Fibroblast of lung (primary cell): ENCODE results near the gene ZBTB1. TPM values are rescaled to one million over a fixed set of nuclear protein-coding genes. Genes with fewer than 3 reads are reported as not detected.
"Not testable (repeated sequence)": the region's sequence is repeated elsewhere in the genome, so short reads cannot be mapped to it uniquely, and the experiment has no call there.

Experiments
- DNase-seq, 2 donors: peaks; one replicate each; pipeline versions ENCODE4 v3.0.0 to v3.0.0-alpha.2; 2010; ENCODE audit warnings: low read depth in 2 of 2
- H2AFZ ChIP-seq: 2 replicates; pipeline ENCODE4 v1.5.1; 2012; ENCODE audit warnings: low read length, control low read depth, inconsistent platforms
- H3K27ac ChIP-seq: 2 replicates; pipeline ENCODE4 v1.5.1; 2011; ENCODE audit warnings: low read length, control low read depth; ENCODE audit not compliant: insufficient read depth
- H3K27me3 ChIP-seq: 2 replicates; pipeline ENCODE4 v1.5.1; 2011; ENCODE audit warnings: mild to moderate bottlenecking, low read length; ENCODE audit not compliant: control insufficient read depth, insufficient read depth
- H3K36me3 ChIP-seq: 2 replicates; pipeline ENCODE4 v1.5.1; 2011; ENCODE audit warnings: low read length; ENCODE audit not compliant: control insufficient read depth, insufficient read depth
- H3K4me1 ChIP-seq: 2 replicates; pipeline ENCODE4 v1.5.1; 2011; ENCODE audit warnings: low read length; ENCODE audit not compliant: control insufficient read depth, insufficient read depth; ENCODE audit errors: extremely low read depth
- H3K4me2 ChIP-seq: 2 replicates; pipeline ENCODE4 v1.5.1; 2011; ENCODE audit warnings: low read length, control low read depth; ENCODE audit not compliant: insufficient read depth; ENCODE audit errors: extremely low read depth
- H3K4me3 ChIP-seq, 4 experiments: fragments of 200-600 bp in 1 of 4; sonication (generic) in 1 of 4; replicated peaks in 1 of 4; 2 replicates each; pipeline ENCODE4 v1.5.1; 2011 to 2016; ENCODE audit warnings: low read length in 4 of 4, low read depth in 3 of 4, mild to moderate bottlenecking in 3 of 4, control low read depth in 2 of 4, inconsistent platforms in 1 of 4, mixed read lengths in 1 of 4; ENCODE audit not compliant: insufficient read depth in 1 of 4; ENCODE audit errors: control extremely low read depth in 1 of 4
- H3K79me2 ChIP-seq: 2 replicates; pipeline ENCODE4 v1.5.1; 2012; ENCODE audit warnings: mild to moderate bottlenecking, low read length, inconsistent platforms; ENCODE audit not compliant: control insufficient read depth, insufficient read depth
- H3K9ac ChIP-seq: 2 replicates; pipeline ENCODE4 v1.5.1; 2011; ENCODE audit warnings: mild to moderate bottlenecking, low read length, control low read depth; ENCODE audit not compliant: insufficient read depth
- H3K9me3 ChIP-seq: 2 replicates; pipeline ENCODE4 v1.5.1; 2012; ENCODE audit warnings: low read depth, low read length; ENCODE audit not compliant: control insufficient read depth, insufficient read depth
- H4K20me1 ChIP-seq: 2 replicates; pipeline ENCODE4 v1.5.1; 2011; ENCODE audit warnings: low read length; ENCODE audit not compliant: control insufficient read depth, insufficient read depth; ENCODE audit errors: extremely low read depth
- EZH2 ChIP-seq: IDR thresholded peaks from 2 replicates; pipeline ENCODE4 v1.5.1; 2012; ENCODE audit warnings: low read length, control low read depth, mild to moderate bottlenecking; ENCODE audit errors: missing control alignments
- polyA plus RNA-seq, 2 donors: library from polyadenylated mRNA; depleted of rRNA in 1 of 2; stranded (reverse) in 1 of 2; unstranded in 1 of 2; fragments of >200 nt; gene quantifications; 2 replicates each; pipeline ENCODE4 v1.2.1, GENCODE V29; 2011 to 2012; ENCODE audit warnings: missing spikeins in 1 of 2
- total RNA-seq: library from RNA; depleted of rRNA; stranded (reverse); fragments of >200 nt; gene quantifications from 2 replicates; pipeline ENCODE4 v1.2.1, GENCODE V29; 2014
- TF ChIP-seq, protein P1 (sequence below), 2 donors: IDR thresholded peaks in 1 of 2; conservative IDR thresholded peaks in 1 of 2; 1 replicate in 1 of 2; 2 replicates in 1 of 2; pipeline ENCODE4 v1.5.1; 2011 to 2012; ENCODE audit warnings: low read length in 2 of 2, control low read depth in 1 of 2, inconsistent platforms in 1 of 2, low read depth in 1 of 2, mild to moderate bottlenecking in 1 of 2

The ZBTB1 gene
- total and polyA plus RNA-seq, 2 donors (not counting 1 experiment from before 2014, with no cell fraction given) = 39.1 to 40.5 TPM

DNA sequence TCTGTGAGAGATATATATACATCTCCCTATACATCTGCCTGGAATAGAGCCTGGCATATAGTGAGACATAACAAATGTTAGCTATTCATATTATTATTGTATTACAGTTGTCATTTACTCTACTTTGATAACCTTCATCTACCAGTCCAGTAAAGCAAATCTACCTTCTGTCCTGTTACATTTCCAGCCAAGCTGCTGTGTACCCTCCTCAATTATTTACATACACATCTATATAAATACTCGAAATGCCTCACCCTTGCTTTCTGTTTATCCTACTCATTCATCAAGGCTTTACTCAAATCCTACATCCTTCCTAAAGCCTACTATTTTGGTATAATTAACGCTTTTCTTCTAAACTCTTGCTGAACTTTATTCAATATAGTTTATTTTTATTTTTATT is 8.7 kb downstream of the ZBTB1 start:
- Histone ChIP-seq H3K4me3 (no peak overlapping the region), H3K36me3 (no peaks in the 10 kb centered on the region), H3K9me3 (no peaks in the 10 kb centered on the region), H3K79me2 (peaks cover 91% of the 10 kb centered on the region), H3K9ac (no peak overlapping the region), H3K27me3 (no peaks in the 10 kb centered on the region), H3K4me1 (no peaks in the 10 kb centered on the region), H3K4me2 (no peak overlapping the region), H4K20me1 (peaks cover 8% of the 10 kb centered on the region), H3K27ac (no peak overlapping the region), H2AFZ (no peak overlapping the region)
- DNase-seq = no peak
- TF ChIP-seq, protein P1, sequence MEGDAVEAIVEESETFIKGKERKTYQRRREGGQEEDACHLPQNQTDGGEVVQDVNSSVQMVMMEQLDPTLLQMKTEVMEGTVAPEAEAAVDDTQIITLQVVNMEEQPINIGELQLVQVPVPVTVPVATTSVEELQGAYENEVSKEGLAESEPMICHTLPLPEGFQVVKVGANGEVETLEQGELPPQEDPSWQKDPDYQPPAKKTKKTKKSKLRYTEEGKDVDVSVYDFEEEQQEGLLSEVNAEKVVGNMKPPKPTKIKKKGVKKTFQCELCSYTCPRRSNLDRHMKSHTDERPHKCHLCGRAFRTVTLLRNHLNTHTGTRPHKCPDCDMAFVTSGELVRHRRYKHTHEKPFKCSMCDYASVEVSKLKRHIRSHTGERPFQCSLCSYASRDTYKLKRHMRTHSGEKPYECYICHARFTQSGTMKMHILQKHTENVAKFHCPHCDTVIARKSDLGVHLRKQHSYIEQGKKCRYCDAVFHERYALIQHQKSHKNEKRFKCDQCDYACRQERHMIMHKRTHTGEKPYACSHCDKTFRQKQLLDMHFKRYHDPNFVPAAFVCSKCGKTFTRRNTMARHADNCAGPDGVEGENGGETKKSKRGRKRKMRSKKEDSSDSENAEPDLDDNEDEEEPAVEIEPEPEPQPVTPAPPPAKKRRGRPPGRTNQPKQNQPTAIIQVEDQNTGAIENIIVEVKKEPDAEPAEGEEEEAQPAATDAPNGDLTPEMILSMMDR (conservative IDR thresholded peaks at IDR 0.05 in 1 of 2, IDR thresholded peaks at IDR 0.05 in 1 of 2; ENCODE audit: low read depth in 1 of 2, low read length in 2 of 2) = no peak
- TF ChIP-seq EZH2 = no peak

DNA sequence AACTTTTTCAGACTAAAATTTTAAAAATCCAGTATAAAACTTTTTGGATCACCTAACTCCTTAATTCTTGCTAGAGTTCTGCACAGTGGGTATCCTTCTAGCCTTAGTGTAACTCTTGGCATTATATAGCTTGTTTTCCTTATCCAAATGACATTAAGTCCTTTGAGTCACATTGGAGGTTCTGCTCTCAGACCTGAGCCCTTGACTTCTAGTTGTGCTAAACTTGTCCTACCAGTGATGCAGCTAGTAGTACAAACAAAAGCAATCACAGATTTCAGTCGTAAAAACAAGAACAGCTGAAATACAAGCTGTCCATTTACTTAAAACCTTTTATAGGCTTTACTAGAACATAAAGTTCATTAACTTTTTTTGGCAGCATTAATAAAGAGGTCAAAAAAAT is 10.5 kb downstream of the ZBTB1 start:
- H3K36me3 ChIP-seq = no peaks in the 10 kb centered on the region
- H3K27me3 ChIP-seq = no peaks in the 10 kb centered on the region
- peaks cover 8% of the 10 kb centered on the region for H4K20me1 ChIP-seq
- no peak for DNase-seq
- H2AFZ ChIP-seq = no peak overlapping the region
- H3K4me3 ChIP-seq = no peak overlapping the region
- H3K9me3 ChIP-seq = no peaks in the 10 kb centered on the region
- H3K4me1 ChIP-seq = no peaks in the 10 kb centered on the region
- H3K4me2 ChIP-seq = no peak overlapping the region
- no peak for TF ChIP-seq EZH2
- TF ChIP-seq, protein P1 (conservative IDR thresholded peaks at IDR 0.05 in 1 of 2, IDR thresholded peaks at IDR 0.05 in 1 of 2; ENCODE audit: low read depth in 1 of 2, low read length in 2 of 2) = no peak
- H3K9ac ChIP-seq = no peak overlapping the region
- H3K79me2 ChIP-seq = peaks cover 89% of the 10 kb centered on the region
- no peak overlapping the region for H3K27ac ChIP-seq

DNA sequence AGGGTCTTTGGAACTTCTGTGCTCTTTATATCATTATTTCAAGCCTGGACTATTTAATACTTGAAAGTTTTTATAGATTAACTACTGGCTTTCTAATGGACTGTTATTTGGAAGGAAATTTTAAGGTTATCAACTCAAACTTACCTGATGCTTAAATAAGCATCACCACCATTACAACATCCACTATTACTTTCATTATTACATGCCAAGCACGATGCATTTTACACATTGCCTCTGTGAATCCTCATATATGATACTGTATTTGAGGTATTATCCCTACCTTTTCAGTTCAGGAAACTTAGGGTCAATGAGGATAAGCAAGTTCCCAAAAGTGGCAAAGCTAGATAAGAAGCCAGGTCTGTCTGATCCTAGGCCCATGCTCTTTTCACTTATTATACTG is 12.4 kb downstream of the ZBTB1 start:
- H4K20me1 ChIP-seq = peaks cover 8% of the 10 kb centered on the region
- H2AFZ ChIP-seq = no peak overlapping the region
- H3K4me1 ChIP-seq = no peaks in the 10 kb centered on the region
- TF ChIP-seq, protein P1 (conservative IDR thresholded peaks at IDR 0.05 in 1 of 2, IDR thresholded peaks at IDR 0.05 in 1 of 2; ENCODE audit: low read depth in 1 of 2, low read length in 2 of 2) = no peak
- TF ChIP-seq EZH2 = no peak
- peaks cover 5% of the 10 kb centered on the region for H3K36me3 ChIP-seq
- H3K79me2 ChIP-seq = peaks cover 86% of the 10 kb centered on the region
- no peaks in the 10 kb centered on the region for H3K27me3 ChIP-seq
- no peak overlapping the region for H3K4me3 ChIP-seq
- H3K9me3 ChIP-seq = no peaks in the 10 kb centered on the region
- no peak for DNase-seq
- H3K27ac ChIP-seq = no peak overlapping the region
- H3K4me2 ChIP-seq = no peak overlapping the region
- no peak overlapping the region for H3K9ac ChIP-seq

DNA sequence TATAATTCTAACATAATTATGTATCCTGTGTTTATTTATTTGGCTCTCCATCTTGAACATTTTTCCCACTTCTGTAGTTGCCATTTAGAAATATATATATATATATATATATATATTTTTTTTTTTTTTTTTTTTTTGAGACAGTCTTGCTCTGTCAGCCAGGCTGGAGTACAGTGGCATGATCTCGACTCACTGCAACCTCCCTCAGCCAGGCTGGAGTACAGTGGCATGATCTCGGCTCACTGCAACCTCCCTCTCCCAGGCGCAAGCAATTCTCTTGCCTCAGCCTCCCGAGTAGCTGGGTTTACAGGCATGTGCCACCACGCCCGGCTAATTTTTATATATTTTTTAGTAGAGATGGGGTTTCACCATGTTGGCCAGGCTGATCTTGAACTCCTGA is 13.1 kb downstream of the ZBTB1 start:
- not testable (repeated sequence) for H3K4me3 ChIP-seq, DNase-seq, H3K4me1 ChIP-seq, H3K9ac ChIP-seq, H3K9me3 ChIP-seq, H2AFZ ChIP-seq, H3K36me3 ChIP-seq, H3K4me2 ChIP-seq, H4K20me1 ChIP-seq, H3K27ac ChIP-seq, H3K27me3 ChIP-seq
- peaks cover 82% of the 10 kb centered on the region for H3K79me2 ChIP-seq
